Measurements from ENCODE around the gene AP1S3.
"Not testable (repeated sequence)": the region's sequence is repeated elsewhere in the genome, so short reads cannot be mapped to it uniquely, and the experiment has no call there.

Gene AP1S3

DNA sequence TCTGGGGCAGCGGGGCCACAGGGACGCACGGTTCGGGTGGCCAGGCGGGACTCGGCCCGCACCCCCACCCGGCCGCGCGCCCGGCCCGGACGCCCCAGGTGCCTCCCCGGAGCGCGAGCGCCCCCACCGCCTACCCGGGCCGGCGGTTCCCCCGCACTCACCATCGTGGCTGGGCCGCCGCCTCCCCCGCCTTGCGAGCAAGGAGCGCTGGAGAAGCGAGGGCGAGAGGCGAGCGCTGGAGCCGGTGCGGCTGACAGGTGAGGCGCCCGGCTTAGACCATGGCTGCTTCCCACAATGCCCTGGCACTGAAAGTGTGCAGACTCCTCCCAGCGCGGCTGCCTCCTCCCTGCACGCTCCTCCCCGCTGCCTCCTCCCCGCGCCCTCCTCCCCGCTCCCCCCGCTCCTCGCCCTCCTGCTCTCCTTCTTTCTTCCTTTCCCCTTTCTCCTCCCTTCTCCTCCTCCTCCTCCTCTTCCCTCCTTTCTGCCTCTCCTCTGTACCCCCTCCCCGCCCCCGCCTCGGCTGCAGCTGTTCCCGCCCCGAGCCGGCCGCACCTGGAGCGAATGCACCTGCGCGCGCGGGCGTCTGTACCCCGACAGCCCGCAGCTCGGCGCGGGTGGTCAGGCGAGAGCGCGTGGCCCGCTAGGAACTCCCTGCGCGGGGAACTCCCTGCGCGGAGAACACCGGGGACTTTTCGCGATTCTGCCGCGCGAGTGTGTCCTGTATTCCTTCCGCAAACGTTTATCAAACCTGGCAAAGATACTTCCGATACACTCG lies at the start of gene AP1S3:
Gene AP1S3, minus strand, starts transcription at position 296 of the 775 bp plus-strand sequence. Its CDS starts 132 bp downstream, at position 164.
- DNase-seq (ENCODE audit: low read depth): no peak

DNA sequence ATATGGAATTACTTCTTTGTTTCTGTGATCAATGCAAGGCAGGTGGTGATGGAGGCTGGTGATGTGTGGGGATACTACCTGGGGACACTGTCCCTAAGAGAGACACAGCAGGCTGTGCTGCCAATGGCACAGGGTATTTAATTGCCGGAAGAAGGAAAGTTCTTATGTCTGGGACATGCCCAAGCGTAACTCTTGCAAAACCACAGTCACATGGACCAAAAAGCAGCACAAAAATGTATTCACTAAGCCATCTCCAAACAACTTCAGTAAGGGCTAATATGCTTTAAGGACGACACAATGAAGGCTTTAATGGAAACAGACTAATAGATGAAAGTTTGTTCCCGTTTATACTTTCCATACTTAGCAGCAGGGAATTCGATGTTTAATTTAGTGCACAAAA lies 49.7 kb upstream of the AP1S3 start:
- no peak for DNase-seq (ENCODE audit: low read depth)

DNA sequence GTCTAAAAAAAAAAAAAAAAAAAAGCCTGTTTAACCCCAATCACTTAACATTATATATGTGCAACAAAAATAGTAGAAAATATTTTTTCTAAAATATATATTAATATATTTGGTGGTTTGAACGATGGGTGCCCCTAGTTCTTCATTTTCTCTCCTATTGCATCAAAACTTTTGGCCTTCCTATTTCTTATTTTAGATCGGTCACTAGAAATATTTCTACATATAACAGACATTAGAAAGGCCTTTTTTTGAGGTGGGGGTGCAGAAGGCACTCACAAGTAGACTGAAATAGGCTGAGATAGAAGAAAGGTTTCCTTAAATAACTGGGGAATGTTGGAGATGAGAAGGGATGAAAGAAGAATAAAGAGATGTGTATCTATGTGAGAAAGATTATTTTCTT lies 49.3 kb upstream of the AP1S3 start:
- no peak for DNase-seq (ENCODE audit: low read depth)

DNA sequence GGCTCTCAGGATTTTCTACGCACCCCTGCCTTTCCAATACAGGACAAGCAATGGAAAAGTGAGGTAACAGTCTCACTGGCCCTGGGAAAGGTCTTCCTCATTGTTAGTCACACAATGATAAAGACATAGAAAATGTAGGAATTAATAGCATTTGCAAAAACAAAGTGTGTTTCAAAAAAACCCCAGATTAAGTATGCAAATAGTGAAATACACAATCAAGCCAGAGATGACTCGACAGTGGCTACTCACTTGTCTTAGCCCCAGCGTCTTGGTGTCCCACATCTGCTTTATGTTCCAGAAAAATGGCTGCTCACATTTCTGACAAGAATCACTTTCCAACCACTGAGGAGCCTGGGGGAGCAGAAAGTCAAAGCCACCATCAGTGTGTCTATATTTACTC lies 47.0 kb upstream of the AP1S3 start:
- no peak for DNase-seq (ENCODE audit: low read depth)

DNA sequence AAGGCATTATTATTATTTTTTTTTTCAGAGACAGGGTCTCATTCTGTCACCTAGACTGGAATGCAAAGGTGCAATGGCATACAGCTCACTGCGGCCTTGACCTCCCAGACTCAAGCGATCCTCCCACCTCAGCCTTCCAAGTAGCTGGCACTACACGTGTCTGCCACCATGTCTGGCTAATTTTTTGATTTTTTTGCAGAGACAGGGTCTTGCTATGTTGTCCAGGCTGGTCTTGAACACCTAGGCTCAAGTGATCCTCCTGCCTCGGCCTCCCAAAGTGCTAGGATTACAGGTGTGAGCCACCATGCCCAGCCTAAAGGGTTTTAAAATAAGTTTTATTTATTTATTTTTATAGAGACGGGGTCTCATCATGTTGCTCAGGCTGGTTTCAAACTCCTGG lies 45.3 kb upstream of the AP1S3 start:
- DNase-seq (ENCODE audit: low read depth): no peak

DNA sequence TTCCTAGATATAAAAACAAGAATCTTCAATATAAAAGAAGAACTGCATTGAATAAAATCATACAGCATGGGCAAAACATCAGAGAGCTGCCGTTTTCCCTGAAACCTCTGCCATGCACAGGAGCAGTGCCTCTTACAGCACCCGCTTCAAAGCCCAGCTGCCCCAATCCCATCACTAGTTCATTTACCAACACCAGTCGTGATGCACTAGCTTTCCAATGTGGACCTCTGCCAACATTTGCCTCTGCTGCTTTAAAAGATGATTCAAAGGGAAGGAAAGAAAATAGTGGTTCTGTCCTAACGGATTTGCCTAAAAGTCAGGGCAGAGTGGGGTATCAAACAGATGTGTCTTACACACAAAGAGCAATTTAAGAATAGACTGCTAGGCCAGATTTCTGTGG lies 43.4 kb upstream of the AP1S3 start:
- no peak for DNase-seq (ENCODE audit: low read depth)

DNA sequence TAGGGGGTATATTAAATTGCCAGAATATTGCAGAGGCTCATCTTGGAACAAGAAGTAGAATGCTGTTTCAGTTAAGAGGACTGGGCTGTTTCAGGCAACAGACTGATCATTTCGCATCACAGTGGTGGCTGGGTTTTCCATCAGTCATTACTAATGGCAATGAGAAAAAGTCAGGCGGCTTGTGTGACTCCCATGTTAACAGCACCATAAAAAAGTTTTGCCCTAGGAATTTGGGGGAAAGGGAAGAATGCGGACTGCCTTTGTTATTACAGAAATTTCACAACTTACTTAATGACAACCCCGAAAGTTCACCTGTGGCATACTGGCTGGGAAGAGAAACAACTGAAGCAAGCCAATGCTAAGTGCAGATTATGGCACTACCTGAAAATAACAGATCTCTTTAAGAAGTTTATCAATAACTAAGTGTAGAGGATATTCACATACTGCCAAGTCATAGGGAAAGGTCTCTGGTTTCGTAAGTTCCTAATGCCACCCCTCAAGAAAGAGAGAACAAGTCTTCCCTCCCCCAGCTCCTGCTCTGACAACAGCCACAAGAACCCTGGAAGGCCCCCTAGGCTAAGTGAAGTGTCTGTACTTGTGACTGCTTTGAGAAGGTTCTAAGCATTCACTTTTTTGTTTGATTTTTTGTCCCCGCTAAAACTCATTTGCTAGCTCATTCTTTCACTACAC lies 40.5 kb upstream of the AP1S3 start:
- DNase-seq (ENCODE audit: low read depth): no peak

DNA sequence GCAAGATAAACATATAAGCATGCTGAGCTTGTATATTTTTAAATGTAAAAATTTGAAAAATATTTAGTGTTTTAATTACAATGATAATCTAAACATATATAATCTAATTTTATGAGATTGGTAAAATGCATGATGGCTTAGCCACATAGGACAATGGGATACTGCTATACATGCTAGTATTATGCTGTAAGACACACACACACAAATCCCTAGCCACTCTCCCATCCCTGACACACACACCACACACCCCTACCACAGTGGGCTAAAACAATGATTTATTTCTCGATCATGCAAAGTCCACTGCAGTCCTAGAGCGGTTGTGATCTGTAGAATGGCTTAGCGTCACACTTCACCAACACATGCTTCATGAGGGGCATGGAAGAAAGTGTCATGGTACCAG lies 36.3 kb upstream of the AP1S3 start:
- no peak for DNase-seq (ENCODE audit: low read depth)

DNA sequence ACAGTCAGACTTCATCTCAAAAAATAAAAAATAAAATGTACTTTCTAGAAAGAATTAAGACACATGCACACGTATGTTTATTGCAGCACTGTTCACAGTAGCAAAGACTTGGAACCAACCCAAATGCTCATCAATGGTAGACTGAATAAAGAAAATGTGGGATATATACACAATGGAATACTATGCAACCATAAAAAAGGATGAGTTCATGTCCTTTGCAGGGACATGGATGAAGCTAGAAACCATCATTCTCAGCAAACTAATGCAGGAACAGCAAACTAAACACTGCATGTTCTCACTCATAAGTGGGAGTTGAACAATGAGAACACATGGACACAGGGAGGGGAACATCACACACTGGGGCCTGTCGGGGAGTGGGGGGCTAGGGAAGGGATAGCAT lies 35.4 kb upstream of the AP1S3 start:
- DNase-seq (ENCODE audit: low read depth): not testable (repeated sequence)

DNA sequence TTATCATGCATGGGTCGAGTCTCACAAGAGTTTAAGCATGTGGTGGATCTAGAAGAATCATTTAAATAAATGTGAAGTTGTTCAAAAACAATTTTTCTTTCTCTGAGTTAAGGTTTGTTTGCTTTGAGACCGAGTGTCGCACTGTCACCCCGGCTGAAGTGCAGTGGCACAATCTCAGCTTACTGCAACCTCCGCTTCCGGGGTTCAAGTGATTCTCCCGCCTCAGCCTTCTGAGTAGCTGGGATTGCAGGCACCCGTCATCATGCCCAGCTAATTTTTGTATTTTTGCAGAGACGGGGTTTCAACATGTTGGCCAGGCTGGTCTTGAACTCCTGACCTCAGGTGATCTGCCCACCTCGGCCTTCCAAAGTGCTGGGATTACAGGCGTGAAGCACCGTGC lies 34.3 kb upstream of the AP1S3 start:
- not testable (repeated sequence) for DNase-seq (ENCODE audit: low read depth)

DNA sequence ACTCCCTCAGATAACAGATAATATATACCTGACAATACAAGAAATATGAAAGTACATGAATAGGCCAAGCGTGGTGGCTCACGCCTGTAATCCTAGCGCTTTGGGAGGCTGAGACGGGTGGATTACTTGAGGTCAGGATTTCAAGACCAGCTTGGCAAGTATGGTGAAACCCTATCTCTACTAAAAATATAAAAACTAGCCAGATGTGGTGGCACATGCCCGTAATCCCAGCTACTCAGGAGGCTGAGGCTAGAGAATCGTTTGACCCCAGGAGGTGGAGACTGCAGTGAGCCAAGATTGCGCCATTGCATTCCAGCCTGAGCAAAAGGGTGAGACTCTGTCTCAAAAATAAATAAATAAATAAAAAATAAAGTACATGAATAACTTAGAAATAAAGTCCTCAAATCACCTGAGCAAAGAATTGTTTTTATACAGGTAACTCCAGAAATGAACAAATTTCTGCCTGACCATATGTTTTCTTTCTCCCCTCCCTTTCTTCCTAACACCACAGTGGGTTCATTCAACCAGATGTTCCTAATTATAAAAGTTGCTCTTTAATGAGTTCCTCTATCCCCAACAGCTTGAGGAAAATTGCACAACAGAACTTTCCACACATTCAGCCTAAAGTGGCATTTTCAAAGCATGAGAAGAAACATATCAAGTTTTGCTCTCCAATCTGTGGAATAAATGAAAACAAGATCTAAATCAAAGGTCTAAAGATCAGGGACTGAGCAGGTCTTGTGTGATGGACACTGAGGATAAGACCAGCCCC lies 33.6 kb upstream of the AP1S3 start:
- DNase-seq (ENCODE audit: low read depth): no peak

DNA sequence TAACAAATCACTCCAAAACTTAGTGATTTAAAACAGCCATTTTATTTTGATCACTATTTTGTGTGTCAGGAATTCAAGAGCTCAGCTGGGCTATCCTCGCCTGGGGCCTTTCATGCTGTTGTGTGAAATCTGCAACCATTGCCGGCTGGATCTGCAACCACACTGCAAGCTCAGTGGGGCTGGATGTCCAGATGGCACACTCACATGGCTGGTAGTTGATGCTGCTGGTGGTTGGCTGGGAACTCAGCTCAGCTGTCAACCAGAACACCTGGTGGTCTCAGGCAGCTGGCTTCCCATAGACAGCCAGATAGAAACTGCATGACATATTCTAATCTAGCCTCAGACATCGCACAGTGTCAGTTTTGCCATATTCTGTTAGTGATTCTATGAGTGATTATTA lies 30.6 kb upstream of the AP1S3 start:
- DNase-seq (ENCODE audit: low read depth): no peak

DNA sequence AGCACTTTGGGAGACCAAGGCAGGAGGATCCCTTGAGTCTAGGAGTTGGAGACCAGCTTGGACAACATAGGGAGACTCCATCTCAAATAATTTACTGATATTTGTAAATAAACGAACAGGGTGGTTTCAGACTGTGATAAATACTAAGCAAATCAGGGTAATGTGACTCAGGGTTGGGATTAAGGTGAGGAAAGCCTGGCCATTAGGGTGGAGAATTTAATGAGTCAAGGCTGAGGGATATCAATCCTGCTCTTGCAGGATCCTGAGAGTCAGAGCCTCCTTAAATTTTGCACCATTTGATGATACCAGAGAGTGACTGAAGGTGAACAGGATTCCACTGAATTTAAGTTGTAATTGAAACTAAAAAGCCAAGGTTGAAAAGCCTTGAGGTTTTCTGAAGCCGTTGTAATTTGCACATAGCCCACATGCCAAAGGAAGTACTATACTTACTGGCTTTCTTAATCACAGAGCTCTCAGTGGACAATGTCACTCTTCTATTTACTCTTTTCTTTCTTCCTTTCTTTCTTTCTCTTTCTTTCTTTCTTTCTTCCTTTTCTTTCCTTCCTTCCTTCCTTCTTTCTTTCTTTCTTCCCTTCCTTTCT lies 28.6 kb upstream of the AP1S3 start:
- DNase-seq (ENCODE audit: low read depth): no peak

DNA sequence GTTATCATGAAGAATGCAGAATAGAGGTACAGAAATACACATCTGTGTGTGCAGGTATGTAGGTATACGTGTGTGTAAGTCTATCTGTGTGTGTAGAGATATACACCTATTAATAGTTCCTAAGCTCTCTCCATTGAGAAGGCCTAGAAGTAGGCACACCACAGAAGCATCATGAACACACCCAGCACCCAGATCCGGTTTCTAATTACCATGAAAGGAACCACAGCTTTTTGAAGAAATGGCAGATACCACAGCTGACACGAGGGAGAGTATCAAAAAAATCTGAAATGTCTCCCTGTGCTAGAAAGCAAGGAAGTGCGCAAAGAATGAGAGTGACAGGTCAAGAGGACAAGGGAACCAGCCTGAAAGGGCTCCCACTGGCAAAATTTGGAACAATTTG lies 27.7 kb upstream of the AP1S3 start:
- no peak for DNase-seq (ENCODE audit: low read depth)

DNA sequence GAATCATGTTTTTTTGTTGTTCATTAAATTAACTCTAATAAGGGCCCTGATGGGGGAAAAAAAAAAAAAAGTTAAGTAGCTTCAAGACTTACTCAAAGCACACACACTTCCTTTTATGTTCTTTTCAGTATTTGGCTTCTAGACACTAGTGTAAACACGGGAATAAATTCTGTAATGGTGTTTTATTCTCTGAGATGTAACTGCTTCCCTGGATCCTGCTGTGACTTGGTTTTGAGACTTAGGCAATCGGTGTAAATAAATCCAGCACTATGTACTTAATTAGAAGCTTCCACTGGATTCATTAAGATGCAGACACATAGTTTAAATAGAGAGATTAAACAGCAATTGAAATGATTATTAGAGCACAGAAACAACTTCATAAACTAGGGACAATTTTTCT lies 26.1 kb upstream of the AP1S3 start:
- DNase-seq (ENCODE audit: low read depth): no peak

DNA sequence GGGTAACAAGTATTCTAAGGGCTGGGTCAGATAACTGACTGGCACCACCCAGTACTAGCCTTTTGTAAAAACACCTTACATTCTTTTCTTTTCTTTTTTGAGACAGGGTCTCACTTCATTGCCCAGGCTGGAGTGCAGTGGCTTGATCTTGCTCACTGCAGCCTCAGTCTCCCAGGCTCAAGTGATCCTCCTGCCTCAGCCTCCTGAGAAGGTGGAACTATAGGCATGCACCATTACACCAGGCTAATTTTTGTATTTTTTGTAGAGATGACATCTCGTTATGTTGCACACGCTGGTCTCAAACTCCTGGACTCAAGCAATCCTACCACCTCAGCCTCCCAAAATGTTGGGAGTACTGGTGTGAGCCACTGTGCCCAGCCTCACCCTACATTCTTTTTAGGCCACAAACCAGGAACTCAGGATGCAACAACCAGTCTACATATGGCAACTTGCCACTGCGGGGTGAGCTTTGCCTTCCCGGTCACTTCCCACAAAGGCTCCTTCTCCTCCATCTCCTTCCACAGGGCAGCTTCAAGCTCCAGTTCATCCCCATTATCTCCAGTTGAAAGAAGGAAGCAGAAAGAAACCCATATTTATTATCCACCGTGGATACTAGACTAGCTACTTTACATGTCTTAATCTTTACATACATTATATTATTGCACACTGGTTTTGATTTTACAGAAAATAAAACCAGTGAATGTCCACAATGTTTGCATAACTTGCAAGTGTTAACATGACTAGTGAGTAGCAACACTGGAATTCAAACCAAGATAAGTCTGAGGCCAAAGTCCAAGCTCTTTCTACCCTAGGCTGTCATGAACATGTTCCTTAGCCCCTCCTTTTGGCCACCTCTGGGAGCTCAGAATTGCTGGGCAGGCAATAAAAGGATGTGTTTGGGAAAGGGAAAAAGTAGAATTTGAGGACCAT lies 23.7 kb upstream of the AP1S3 start:
- no peak for DNase-seq (ENCODE audit: low read depth)

DNA sequence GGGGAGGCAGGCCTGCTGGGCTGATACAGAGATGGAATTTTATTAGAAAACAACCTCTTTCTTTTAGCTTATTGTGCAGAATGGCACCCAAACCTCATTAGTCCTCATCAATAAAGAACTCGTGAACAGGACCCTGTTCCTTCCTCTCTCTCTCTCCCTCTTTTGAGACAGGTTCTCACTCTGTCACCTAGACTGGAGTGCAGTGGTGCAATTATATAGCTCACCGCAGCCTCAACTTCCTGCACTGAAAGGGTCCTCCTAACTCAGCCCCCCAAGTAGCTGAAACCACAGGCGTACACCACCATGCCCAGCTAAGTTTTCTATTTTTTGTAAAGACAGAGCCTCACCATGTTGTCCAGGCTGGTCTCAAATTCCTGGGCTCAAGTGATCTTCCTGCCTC lies 21.7 kb upstream of the AP1S3 start:
- DNase-seq (ENCODE audit: low read depth): no peak

DNA sequence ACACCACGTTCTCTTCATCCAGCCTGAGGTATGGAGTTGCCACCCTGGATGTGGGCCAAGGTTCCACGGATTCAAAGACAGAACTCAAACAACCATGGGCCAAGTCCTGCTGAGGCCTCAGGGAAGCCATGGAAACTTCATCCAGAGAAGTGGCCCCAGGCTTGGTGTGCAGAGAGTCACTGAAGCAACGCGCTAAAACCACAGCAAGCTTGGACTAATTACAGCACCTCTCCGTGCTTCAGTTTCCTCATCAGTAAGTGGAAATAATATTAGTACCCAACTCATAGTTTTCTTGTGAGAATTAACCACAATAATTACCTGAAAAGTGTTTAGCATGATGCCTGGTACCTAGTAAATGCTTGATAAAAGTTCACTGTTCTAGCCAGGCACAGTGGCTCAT lies 19.2 kb upstream of the AP1S3 start:
- DNase-seq (ENCODE audit: low read depth): no peak

DNA sequence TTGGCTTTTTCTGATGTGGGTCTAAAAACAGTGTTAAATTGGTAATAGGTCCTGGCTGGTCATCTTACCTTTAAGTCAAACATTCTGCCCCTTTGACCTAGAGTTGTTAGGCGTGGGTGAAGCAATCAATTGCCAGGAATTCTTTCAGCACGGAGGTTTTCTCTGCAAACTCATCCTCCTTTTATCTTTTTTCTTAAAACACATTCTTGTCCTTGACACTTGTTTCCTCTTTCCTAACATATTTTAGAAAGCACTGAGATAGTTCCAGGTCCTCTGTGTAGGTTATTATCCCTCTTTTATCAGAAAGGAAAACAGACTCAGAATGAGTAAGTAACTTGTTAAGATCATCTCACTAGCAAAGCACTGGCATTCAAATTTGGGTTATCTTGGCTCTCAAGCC lies 18.6 kb upstream of the AP1S3 start:
- no peak for DNase-seq (ENCODE audit: low read depth)

DNA sequence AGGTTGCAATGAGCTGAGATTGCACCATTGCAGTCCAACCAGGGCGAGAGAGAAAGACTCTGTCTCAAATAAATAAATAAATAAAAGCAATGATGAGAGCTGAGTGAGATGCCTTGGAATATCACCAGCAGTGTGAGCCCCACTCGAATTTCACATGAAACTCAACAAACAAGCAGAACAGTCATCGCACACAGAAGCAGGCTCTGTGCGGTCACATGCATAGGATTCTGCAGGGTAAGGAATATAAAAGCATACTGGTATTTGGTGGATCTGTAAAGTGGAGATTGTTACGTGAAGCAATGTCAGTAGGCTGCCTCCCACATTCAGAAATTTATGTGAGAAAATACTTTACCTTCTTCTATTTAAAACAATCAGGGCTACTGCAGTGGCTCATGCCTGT lies 18.0 kb upstream of the AP1S3 start:
- DNase-seq (ENCODE audit: low read depth): no peak

DNA sequence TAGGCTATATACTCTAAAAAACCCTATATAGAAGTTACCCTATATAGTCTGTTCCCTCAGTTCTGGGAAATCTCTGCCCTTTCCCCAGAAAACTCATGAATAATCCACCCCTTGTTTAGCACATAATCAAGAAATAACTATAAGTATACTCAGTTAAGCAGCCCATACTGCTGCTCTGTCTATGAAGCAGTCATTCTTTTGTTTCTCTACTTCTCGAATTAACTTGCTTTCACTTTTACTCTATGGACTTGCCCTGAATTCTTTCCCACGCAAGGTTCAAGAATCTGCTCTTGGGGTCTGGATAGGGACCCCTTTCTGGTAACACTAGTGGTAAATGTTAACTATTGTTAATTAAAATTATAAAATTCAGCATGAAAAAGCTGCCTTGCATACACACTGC lies 17.4 kb upstream of the AP1S3 start:
- DNase-seq (ENCODE audit: low read depth): no peak

DNA sequence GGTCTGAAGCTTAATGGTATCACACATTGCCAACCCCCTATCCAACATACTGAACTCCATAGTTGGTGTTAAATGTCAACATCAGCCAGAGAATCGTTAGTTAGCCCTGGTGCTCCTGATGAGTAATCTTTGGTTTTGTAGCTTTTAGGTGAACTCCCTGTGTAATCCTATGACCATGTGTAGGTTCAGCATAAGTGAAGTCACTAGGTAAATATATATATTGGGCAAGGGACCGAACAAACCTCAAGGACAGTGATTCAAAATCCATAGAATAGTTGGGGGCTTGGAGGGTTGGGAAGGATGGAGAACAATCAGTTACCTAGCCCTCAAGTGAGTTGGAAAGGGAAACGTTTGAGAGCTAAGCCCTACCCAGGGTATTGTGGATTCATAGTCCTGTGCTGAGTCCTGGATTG lies 16.0 kb upstream of the AP1S3 start:
- no peak for DNase-seq (ENCODE audit: low read depth)

Data from CMK (cell line).